ENCODE data around the gene REG4. TPM values are rescaled to one million over a fixed set of nuclear protein-coding genes. Genes with fewer than 3 reads are reported as not detected.

REG4 gene
- total RNA-seq, 1 donor from 2014 or later: 0.16 TPM

DNA sequence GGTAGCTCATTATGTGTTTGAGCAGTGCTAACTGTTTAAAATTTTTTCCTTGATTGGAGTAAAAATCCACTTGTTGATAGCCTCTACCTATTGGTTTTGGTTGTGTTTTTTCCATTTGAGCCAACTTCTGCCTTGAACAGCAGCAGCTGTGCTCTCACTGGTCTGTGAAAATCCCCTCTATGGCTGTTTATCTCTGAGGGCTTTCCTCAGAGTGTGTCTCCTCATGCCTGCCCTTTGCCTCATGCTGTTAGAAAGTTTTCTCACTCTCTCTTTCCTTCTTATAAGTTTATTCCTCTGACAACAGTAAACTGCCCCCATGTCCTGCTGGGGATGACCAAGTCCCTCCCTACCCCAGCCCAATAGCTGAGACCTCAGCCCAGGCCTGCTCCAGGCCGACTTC, 14.1 kb downstream of the REG4 start:
- Mint-ChIP-seq H3K4me1 (peaks cover 21% of the 10 kb centered on the region), H3K9me3 (no peaks in the 10 kb centered on the region), H3K36me3 (no peaks in the 10 kb centered on the region), H3K27ac (no peak overlapping the region), H3K27me3 (ENCODE audit: low read depth) (no peaks in the 10 kb centered on the region), H3K4me3 (no peak overlapping the region)
- no peak for DNase-seq (ENCODE audit: low spot score in 2 of 2, unreplicated experiment in 2 of 2)
- TF ChIP-seq, protein P1, sequence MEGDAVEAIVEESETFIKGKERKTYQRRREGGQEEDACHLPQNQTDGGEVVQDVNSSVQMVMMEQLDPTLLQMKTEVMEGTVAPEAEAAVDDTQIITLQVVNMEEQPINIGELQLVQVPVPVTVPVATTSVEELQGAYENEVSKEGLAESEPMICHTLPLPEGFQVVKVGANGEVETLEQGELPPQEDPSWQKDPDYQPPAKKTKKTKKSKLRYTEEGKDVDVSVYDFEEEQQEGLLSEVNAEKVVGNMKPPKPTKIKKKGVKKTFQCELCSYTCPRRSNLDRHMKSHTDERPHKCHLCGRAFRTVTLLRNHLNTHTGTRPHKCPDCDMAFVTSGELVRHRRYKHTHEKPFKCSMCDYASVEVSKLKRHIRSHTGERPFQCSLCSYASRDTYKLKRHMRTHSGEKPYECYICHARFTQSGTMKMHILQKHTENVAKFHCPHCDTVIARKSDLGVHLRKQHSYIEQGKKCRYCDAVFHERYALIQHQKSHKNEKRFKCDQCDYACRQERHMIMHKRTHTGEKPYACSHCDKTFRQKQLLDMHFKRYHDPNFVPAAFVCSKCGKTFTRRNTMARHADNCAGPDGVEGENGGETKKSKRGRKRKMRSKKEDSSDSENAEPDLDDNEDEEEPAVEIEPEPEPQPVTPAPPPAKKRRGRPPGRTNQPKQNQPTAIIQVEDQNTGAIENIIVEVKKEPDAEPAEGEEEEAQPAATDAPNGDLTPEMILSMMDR (IDR thresholded peaks at IDR 0.05; ENCODE audit: unreplicated experiment): no peak

GRCh38 chr1:119795261-119796200, 15.7 kb downstream of the REG4 start:
- H3K4me1 Mint-ChIP-seq: peaks cover 37% of the 10 kb centered on the region
- TF ChIP-seq, protein P1 (IDR thresholded peaks at IDR 0.05; ENCODE audit: unreplicated experiment): no peak
- H3K9me3 Mint-ChIP-seq: no peaks in the 10 kb centered on the region
- peak overlapping the region; percentile 75 for H3K27ac Mint-ChIP-seq
- H3K36me3 Mint-ChIP-seq: no peaks in the 10 kb centered on the region
- DNase-seq (ENCODE audit: low spot score in 2 of 2, unreplicated experiment in 2 of 2): no peak
- no peaks in the 10 kb centered on the region for H3K27me3 Mint-ChIP-seq (ENCODE audit: low read depth)
- no peak overlapping the region for H3K4me3 Mint-ChIP-seq

- no peak overlapping the region for H3K4me3 Mint-ChIP-seq
- DNase-seq (ENCODE audit: low spot score in 2 of 2, unreplicated experiment in 2 of 2): no peak
- TF ChIP-seq, protein P1 (IDR thresholded peaks at IDR 0.05; ENCODE audit: unreplicated experiment): no peak
- no peaks in the 10 kb centered on the region for H3K9me3 Mint-ChIP-seq
- peaks cover 42% of the 10 kb centered on the region for H3K4me1 Mint-ChIP-seq
- no peaks in the 10 kb centered on the region for H3K27me3 Mint-ChIP-seq (ENCODE audit: low read depth)
- no peaks in the 10 kb centered on the region for H3K36me3 Mint-ChIP-seq
- H3K27ac Mint-ChIP-seq: peak overlapping the region; percentile 75
Observed at GRCh38 chr1:119794876-119795240, 16.4 kb downstream of the REG4 start.

DNA sequence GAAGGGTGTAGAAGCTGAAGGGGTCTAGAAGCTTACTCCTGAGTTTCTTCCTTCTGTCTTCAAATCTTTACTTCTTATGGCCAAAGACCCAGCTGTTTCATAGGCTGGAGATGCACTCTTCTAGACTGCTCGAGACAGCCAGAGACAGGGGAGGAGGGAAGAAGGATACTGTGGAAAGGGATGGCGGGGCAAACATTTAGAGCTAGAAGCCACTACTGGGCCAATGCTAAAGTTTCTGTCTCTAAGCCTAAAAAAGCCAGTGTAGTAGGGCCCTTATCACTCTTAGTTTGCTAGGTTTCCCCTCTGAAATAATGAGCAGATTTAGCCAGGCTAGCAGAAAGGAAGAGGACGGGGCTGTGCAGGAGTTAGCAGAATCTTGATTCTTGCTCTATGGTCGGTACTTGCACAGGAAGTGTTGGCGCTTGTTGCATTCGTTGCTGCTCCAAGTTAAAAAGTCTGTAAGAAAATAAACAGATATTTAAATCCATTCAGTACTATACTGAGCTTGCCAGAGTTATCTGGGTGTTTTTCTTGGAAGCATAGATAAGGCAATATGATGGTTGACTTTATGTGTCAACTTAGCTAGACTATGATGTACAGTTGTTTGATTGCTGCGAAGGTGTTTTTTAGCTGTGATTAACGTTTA, 16.9 kb downstream of the REG4 start:
- peak overlapping the region; percentile 10 for H3K27ac Mint-ChIP-seq
- no peak overlapping the region for H3K4me3 Mint-ChIP-seq
- no peaks in the 10 kb centered on the region for H3K9me3 Mint-ChIP-seq
- TF ChIP-seq, protein P1 (IDR thresholded peaks at IDR 0.05; ENCODE audit: unreplicated experiment): no peak
- no peak for DNase-seq (ENCODE audit: low spot score in 2 of 2, unreplicated experiment in 2 of 2)
- H3K4me1 Mint-ChIP-seq: peaks cover 44% of the 10 kb centered on the region
- no peaks in the 10 kb centered on the region for H3K36me3 Mint-ChIP-seq
- H3K27me3 Mint-ChIP-seq (ENCODE audit: low read depth): no peaks in the 10 kb centered on the region

DNA sequence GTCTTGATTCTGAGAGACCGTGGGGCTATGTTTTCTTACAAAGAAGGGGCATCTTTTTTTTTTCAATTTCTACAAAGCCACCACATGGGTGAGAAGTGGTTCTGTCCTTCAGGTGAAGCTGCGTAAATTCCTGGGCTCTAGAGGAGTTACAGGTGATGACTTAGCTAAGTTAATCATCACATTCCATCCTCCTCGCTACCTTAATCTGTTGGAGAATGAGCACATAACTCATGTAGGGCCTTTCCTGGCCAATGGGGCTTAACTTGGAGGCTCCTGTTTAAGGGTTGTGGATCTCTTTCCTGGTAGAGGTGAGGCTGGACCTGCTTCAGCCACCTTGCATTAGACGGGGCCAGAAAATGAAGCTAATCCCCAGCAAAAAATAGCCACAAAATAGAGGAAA, 19.9 kb downstream of the REG4 start:
- no peak for DNase-seq (ENCODE audit: low spot score in 2 of 2, unreplicated experiment in 2 of 2)
- no peaks in the 10 kb centered on the region for H3K36me3 Mint-ChIP-seq
- no peak overlapping the region for H3K27ac Mint-ChIP-seq
- H3K4me3 Mint-ChIP-seq: no peak overlapping the region
- no peaks in the 10 kb centered on the region for H3K27me3 Mint-ChIP-seq (ENCODE audit: low read depth)
- no peaks in the 10 kb centered on the region for H3K9me3 Mint-ChIP-seq
- TF ChIP-seq, protein P1 (IDR thresholded peaks at IDR 0.05; ENCODE audit: unreplicated experiment): no peak
- peaks cover 59% of the 10 kb centered on the region for H3K4me1 Mint-ChIP-seq

All from mesothelial cell of epicardium (in vitro differentiated cells).